WERI-Rb-1 (cell line): ENCODE data around the gene ZNF823.

Experiments
- DNase-seq: peaks from one replicate; pipeline ENCODE4 v3.0.0-alpha.2; 2020
- H3K27ac ChIP-seq: fragments of 250-450 bp; sonication (Bioruptor Pico); 2 replicates; pipeline ENCODE4 v1.5.1; 2020; ENCODE audit warnings: mild to moderate bottlenecking, moderate library complexity
- H3K27me3 ChIP-seq: fragments of 250-450 bp; sonication (Bioruptor Pico); 2 replicates; pipeline ENCODE4 v1.5.1; 2021; ENCODE audit warnings: mild to moderate bottlenecking, low read depth, moderate library complexity; ENCODE audit not compliant: insufficient read depth, severe bottlenecking
- H3K36me3 ChIP-seq: fragments of 250-450 bp; sonication (Bioruptor Pico); 2 replicates; pipeline ENCODE4 v1.5.1; 2020; ENCODE audit warnings: mild to moderate bottlenecking, moderate library complexity
- H3K4me3 ChIP-seq: 2 replicates; pipeline ENCODE4 v1.5.1; 2011; ENCODE audit warnings: low read depth, mild to moderate bottlenecking, control low read depth, low read length
- H3K9me3 ChIP-seq: fragments of 250-450 bp; sonication (Bioruptor Pico); 2 replicates; pipeline ENCODE4 v1.5.1; 2021; ENCODE audit warnings: mild to moderate bottlenecking, moderate library complexity; ENCODE audit not compliant: severe bottlenecking
- CTCF ChIP-seq: IDR thresholded peaks from 2 replicates; pipeline ENCODE4 v1.5.1; 2011; ENCODE audit warnings: low read depth, mild to moderate bottlenecking, control low read depth, inconsistent platforms, low read length

Gene ZNF823

GRCh38 chr19:11693505-11694499 lies 44.9 kb downstream of the ZNF823 start:
- peak overlapping the region; percentile 90 for H3K27ac ChIP-seq

DNA sequence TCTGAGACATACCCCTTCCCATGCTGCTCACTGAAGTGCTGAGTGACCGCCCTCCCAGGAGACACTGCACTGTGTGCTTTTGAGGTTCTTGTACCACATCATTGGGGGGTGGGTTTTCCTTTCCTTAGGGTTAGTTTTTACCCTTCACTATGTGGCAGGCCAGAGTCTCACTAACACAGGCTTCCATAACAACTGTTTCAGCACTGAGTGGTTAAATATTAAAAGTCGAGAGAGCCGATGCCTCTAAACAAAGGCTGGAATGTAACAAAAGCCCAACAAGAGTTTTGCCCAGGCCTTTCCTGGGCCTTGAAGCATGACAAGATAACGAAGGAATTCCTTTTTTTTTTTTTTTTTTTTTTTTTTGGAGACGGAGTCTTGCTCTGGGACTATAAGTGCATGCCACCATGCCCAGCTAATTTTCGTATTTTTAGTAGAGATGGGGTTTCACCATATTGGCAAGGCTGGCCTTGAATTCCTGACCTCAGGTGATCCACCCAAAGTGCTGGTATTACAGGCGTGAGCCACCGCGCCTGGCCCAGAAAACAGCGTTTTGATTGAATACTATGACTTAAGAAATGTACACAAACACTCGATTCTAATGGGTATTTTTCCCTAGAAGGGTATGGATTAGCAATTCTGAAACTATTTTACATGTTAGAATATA lies 46.5 kb downstream of the ZNF823 start:
- TF ChIP-seq CTCF = no peak
- Histone ChIP-seq H3K9me3 (peaks cover 6% of the 10 kb centered on the region), H3K36me3 (peaks cover 25% of the 10 kb centered on the region), H3K27ac (no peak overlapping the region), H3K4me3 (no peak overlapping the region), H3K27me3 (no peaks in the 10 kb centered on the region)
- no peak for DNase-seq

More at GRCh38 chr19:11693505-11694499, 44.9 kb downstream of the ZNF823 start:
- peaks cover 18% of the 10 kb centered on the region for H3K36me3 ChIP-seq
- peak; percentile 91 for DNase-seq
- no peak for TF ChIP-seq CTCF
- no peaks in the 10 kb centered on the region for H3K9me3 ChIP-seq
- no peaks in the 10 kb centered on the region for H3K27me3 ChIP-seq
- H3K4me3 ChIP-seq = peak overlapping the region; percentile 93

DNA sequence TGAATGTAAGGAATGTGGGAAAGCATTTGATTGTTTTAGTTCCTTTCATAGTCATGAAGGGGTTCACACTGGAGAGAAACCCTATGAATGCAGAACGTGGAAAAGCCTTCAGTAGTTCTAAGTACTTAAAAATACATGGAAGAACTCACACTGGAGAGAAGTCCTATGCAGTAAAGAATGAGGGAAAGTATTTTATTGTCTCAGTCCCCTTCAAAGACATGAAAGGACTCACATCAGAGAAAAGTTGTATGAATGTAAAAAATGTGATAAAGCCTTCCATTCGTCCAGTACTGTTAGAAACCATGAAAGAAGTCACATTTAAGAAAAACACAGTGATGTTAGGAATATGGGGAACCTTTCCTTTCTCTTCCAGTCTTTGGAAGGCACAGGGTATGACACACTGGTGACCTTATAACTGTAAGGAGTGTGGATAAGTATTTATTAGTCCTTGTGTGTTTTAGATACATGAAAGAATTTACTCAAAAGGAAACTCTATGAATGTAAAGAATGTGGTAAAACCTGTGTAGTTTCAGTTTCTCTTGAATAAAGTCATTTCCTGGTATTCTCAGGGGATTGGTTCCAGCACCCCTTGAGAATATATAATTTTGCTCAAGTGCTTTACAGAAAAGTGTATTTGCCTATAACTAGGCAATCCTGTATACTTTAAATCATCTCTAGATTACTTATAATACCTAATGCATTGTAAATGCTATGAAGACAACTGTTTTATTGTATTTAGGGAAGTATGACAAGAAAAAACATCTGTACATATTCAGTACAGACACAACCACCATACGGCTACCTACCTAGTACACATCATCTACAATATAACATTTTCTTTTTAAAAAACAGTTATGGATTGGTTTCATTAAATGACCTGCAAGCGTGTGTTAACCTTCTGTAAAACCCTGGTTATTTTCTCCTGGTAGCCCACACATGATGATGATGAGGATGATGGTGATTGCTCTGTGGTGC lies 52.8 kb downstream of the ZNF823 start:
- Histone ChIP-seq H3K27ac (no peak overlapping the region), H3K9me3 (peaks cover 22% of the 10 kb centered on the region), H3K4me3 (no peak overlapping the region), H3K36me3 (peaks cover 62% of the 10 kb centered on the region), H3K27me3 (no peaks in the 10 kb centered on the region)
- no peak for TF ChIP-seq CTCF
- DNase-seq = no peak

DNA sequence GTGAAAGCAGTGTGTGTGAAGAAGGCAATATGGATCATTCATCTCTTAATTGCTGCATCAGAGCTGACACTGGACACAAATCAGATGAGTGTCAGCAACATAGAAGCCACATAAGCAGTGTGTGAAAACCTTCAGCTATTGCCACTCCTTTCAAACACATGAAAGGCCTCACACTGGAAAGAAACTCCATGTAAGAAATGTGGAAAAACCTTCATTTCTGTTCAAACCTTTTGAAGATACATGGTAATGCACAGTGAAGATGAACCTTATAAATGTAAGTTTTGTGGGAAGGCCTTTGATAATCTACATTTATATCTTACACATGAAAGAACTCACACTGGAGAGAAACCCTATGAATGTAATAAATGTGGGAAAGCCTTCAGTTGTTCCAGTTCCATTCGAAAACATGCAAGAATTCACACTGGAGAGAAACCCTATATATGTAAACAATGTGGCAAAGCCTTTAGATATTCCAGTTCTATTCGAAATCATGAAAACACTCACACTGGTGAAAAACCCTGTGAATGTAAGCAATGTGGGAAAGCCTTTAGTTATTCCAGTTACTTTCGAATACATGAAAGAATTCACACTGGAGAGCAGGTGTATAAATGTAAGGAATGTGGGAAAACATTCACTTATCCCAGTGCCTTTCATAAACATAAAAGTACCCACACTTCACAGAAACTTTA lies 53.6 kb downstream of the ZNF823 start:
- no peak for TF ChIP-seq CTCF
- H3K36me3 ChIP-seq = peaks cover 68% of the 10 kb centered on the region
- no peaks in the 10 kb centered on the region for H3K27me3 ChIP-seq
- no peak overlapping the region for H3K27ac ChIP-seq
- H3K9me3 ChIP-seq = peaks cover 26% of the 10 kb centered on the region
- H3K4me3 ChIP-seq = no peak overlapping the region
- no peak for DNase-seq
